DOHH2 (cell line): Measurements from ENCODE around the gene PARP14.

Source experiments
- CTCF ChIP-seq: fragments of 200-600 bp; sonication (generic); IDR thresholded peaks from one replicate; pipeline ENCODE4 v1.5.1; 2014; ENCODE audit warnings: antibody characterized with exemption, mild to moderate bottlenecking, low read depth, low read length; ENCODE audit not compliant: poor library complexity, severe bottlenecking
- EZH2phosphoT487 ChIP-seq: fragments of 200-600 bp; sonication (generic); IDR thresholded peaks from 2 replicates; pipeline ENCODE4 v1.6.1; 2017; ENCODE audit warnings: borderline replicate concordance, mild to moderate bottlenecking, antibody characterized with exemption, low read length, moderate library complexity, mixed read lengths

DNA sequence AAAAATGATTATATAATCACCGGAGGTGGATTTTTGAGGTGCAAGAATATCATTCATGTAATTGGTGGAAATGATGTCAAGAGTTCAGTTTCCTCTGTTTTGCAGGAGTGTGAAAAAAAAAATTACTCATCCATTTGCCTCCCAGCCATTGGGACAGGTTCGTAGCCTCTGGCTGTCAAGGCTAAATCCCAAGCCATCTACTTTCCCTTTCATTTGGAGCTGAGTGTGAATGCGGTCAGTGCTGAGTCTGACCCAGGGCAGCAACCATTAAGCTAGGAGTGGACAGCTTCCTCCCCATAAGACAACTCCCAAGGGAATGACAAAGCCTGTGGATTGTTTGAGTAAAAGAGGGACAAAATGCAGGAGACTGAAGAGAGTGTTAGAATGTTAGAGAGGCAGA lies 33.6 kb downstream of the PARP14 start:
- TF ChIP-seq CTCF (no peak), EZH2phosphoT487 (no peak)
